Measurements from ENCODE around the gene RHBDL2.

DNA sequence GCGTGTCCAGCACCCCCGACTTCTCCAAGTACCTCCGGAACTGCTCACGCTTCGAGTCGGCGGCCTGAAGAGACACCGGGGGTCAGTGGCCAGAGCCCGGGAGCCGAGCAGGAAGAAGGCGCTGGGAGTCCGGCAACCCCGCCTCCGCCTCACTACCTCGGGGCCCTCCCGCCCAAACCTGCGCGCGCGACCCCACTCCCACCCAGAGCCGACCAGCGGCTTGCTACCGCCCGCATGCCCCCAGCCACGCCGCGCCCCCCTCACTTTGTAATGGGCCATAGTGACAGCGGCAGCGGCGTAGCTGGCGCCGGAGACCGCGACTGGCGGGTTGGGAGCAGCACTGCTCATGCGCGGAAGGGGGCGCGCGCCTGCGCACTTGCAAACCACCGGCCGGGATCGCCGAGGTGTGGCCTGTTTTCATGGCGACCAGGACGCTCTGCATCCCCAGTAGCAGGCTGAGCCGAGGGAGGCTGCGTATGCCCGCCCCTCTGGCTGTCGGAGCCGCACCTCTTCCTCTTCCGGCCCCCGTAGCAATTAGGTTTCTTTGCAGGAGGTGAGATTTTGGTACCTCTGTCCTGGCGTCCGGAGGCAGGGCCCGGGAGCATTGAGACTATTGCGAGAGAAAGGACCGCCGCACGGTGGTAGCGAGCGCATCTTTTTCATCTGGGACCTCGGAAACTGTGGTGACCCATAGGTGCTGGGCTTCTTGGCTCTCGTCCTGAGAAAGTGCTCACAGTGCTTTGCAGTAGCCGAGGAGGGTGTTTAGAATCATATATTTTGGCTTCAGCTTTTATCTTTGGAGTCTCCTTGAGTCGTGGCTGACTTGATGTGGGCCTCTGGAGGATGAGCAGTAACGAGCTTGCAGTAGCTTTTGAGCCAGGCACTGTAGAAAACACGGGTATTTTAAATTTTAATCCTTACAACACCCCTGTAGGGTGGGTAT, 68.3 kb downstream of the RHBDL2 start, which contains the start of gene MYCBP:
- no peak for TF ChIP-seq EZH2 (IDR thresholded peaks at IDR 0.05)
- TF ChIP-seq, protein P1, sequence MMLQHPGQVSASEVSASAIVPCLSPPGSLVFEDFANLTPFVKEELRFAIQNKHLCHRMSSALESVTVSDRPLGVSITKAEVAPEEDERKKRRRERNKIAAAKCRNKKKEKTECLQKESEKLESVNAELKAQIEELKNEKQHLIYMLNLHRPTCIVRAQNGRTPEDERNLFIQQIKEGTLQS (IDR thresholded peaks at IDR 0.05): no peak
- TF ChIP-seq, protein P2, sequence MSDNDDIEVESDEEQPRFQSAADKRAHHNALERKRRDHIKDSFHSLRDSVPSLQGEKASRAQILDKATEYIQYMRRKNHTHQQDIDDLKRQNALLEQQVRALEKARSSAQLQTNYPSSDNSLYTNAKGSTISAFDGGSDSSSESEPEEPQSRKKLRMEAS (IDR thresholded peaks at IDR 0.05): no peak; the same call in 1 of the 2 replicates
- TF ChIP-seq, protein P3, sequence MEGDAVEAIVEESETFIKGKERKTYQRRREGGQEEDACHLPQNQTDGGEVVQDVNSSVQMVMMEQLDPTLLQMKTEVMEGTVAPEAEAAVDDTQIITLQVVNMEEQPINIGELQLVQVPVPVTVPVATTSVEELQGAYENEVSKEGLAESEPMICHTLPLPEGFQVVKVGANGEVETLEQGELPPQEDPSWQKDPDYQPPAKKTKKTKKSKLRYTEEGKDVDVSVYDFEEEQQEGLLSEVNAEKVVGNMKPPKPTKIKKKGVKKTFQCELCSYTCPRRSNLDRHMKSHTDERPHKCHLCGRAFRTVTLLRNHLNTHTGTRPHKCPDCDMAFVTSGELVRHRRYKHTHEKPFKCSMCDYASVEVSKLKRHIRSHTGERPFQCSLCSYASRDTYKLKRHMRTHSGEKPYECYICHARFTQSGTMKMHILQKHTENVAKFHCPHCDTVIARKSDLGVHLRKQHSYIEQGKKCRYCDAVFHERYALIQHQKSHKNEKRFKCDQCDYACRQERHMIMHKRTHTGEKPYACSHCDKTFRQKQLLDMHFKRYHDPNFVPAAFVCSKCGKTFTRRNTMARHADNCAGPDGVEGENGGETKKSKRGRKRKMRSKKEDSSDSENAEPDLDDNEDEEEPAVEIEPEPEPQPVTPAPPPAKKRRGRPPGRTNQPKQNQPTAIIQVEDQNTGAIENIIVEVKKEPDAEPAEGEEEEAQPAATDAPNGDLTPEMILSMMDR (IDR thresholded peaks at IDR 0.05 in 2 of 3, conservative IDR thresholded peaks at IDR 0.05 in 1 of 3; ENCODE audit: borderline replicate concordance in 1 of 3, insufficient read depth in 1 of 3, low read depth in 2 of 3, low read length in 2 of 3): no peak
- TF ChIP-seq, protein P4, sequence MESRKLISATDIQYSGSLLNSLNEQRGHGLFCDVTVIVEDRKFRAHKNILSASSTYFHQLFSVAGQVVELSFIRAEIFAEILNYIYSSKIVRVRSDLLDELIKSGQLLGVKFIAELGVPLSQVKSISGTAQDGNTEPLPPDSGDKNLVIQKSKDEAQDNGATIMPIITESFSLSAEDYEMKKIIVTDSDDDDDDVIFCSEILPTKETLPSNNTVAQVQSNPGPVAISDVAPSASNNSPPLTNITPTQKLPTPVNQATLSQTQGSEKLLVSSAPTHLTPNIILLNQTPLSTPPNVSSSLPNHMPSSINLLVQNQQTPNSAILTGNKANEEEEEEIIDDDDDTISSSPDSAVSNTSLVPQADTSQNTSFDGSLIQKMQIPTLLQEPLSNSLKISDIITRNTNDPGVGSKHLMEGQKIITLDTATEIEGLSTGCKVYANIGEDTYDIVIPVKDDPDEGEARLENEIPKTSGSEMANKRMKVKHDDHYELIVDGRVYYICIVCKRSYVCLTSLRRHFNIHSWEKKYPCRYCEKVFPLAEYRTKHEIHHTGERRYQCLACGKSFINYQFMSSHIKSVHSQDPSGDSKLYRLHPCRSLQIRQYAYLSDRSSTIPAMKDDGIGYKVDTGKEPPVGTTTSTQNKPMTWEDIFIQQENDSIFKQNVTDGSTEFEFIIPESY (IDR thresholded peaks at IDR 0.05; ENCODE audit: extremely low read depth, insufficient replicate concordance, low read length): no peak
- TF ChIP-seq YY1 (IDR thresholded peaks at IDR 0.05; ENCODE audit: extremely low read depth, insufficient replicate concordance, low read depth, low read length): peak; percentile 8
- TF ChIP-seq POLR2A (IDR thresholded peaks at IDR 0.05; ENCODE audit: borderline replicate concordance, extremely low read depth, insufficient read depth, insufficient read length): peak; percentile 78
- TF ChIP-seq JUND (IDR thresholded peaks at IDR 0.05): no peak
- TF ChIP-seq POLR2AphosphoS5 (IDR thresholded peaks at IDR 0.05; ENCODE audit: low read depth, low read length): peak; percentile 95
- no peak for TF ChIP-seq RAD21 (IDR thresholded peaks at IDR 0.05; ENCODE audit: low read depth)
- TF ChIP-seq TCF7L2 (IDR thresholded peaks at IDR 0.05; ENCODE audit: borderline replicate concordance, extremely low read depth, insufficient read depth, insufficient read length): no peak
